Stimulated activated CD4-positive, alpha-beta T cell treated with anti-CD3 and anti-CD28 coated beads, Interleukin-1b, Interleukin-23, amount 100 ng/mL, for 48 hours (primary cell): ENCODE data around the gene SLC2A2.

Experiments used
- DNase-seq: peaks from one replicate; pipeline ENCODE4 v3.0.0-alpha.2; 2020

SLC2A2 gene

DNA sequence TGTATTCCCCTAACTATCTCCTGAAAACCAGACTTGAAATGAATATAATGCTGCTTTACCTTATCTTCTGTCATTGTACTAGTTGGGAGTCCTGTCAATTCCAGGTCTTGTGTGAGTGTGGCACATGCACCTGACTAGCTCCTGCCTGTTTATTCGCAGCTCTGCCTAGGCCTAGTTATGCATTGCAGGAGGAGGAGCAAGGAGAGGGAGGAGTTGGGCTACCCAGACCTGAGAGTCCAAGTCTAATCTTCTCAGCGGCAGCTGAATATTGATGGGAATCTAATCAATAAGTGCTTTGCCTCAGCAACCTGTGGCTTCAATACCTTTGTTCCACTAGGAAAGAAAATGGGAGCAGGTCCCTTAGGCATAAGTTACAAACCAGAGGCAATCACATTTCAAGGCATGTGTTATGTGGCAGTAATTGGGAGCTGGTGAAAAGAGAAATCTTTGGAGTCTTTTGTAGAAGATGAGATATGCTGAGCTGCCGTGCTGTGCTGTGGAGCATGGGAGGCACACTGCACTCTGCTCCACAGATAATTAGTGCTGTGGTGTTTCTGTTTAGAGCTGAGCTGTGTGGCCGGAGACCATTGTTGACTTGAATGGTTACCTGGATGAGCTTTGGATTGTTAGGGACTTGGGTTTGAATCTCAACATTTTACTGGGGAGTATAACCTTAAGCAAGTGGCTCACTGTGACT, at the start of gene SLC2A2:
Gene SLC2A2 (minus strand): TSS at position 124 of the 697 bp plus-strand sequence. CDS start 50 bp downstream, at position 74.
- no peak for DNase-seq

DNA sequence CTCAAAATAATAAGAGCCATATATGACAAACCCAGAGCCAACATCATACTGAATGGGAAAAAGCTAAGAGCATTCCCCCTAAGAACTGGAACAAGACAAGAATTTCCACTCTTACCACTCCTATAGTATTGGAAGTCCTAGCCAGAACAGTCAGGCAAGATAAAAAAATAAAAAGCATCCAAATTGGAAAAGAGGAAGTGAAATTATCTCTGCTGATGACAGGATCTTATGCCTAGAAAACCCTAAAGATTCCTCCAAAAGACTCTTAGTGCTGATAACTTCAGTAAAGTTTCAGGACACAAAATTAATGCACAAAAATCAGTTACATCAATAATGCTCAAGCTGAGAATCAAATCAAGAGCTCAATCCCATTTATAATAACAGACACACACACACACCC, 45.9 kb upstream of the SLC2A2 start:
- no peak for DNase-seq

DNA sequence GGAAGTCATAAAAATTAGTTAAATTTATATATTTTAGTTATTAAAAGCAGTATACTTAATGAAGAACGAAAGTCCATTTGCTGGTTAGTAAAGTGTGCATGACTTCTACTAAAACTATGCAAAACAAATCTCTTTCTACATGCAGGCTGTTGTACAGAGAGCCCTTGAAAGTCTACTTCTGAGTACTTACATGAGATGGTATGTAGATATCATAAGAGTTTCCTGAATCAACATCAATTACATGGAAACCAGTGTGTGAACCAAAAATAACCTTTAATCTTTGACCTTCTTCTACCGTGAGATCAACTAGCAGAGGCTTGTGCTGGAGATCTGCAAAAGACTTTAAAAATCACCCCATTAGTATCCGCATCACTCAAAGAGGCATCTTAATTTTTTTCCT, 42.1 kb upstream of the SLC2A2 start:
- no peak for DNase-seq

DNA sequence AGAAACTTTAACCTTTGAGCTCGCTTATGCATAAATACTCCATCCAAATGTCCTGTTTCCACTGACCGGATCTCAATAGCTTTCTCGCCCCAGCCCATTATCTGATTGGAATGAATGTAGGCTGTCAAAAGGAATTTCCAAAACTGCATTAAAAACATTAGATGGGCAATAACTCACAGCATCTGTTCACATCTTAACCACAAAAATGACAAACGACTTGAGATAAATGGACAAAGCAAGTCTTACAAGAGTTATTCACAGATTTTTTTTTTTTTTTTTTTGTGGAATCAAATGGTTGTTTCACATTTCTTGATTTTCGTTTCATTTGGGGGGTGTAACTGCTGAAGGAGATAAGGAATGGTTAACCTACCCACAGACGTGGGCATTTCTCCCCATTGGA, 39.7 kb upstream of the SLC2A2 start:
- DNase-seq, result no peak

DNA sequence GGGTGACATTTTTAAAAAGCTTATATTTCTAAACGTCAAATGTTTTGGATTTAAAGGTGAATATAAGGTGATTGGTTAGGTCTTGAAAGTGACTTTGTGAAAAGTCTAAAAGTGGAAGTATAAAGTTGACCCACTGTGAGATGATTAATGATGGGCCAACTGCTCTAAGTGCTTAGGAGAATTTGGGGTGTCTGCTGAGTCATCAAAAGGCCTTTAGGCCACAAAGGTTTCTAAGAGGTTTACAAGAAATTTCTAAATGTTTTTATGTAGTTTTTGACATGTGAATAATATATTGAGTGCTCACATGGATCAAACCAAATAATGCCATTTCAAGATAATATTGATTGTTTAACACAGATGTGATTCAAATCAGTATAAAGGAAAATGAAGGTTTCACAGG, 39.2 kb upstream of the SLC2A2 start:
- DNase-seq, result no peak

DNA sequence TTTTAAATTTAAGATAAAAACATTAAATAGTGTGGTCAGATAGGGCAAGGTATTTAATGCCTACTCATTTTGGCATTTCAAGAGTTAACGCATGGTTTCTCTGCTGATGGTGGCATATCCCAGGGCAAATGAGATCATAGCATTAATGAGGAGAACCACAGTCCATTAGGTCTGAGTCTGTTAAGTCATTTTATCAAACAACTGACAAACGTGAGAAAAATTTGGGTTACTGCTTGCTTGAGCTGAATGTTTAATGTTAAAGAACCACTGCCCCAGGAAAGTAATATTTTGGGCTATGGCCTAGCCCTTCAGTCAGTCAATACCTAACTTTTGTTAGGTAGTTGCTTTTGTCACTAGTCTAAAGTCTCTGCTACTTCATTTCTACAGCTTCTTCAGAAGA, 37.9 kb upstream of the SLC2A2 start:
- no peak for DNase-seq

DNA sequence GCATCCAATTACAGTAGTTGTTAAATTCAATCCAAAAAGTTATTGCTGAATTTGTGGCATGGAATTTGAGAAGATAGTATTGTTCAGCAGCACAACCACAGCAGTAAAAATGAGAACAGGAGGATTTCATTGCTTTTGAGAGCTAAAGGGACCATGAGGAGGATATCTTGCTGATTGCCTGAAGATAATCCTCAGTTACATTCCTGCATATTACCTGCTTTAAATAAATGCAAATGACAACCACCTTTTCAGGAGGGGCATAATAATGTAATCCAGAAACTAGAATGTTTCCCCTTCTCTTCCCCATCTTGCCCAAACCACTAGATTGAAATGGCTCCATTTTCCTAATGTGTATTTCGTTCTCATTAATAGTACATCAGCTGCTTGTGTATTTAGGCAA, 35.2 kb upstream of the SLC2A2 start:
- no peak for DNase-seq

DNA sequence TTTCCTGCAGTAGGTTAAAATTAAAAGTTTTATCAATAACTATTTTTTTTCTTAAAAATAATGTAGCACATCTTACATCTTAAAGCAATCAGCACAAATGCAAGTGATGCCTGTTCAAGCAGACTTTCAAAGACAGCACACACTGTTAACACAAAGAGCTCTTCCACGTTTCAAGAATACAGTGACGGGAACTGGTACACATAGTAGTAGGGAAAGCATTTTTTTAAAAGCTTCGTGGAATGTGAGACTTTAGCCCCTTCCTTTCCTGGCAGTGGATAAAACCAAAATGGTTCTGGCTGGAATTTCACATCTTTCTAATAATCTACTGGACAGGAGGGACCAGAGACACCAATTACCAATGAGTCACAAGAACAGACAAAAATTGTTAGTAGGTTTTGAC, 33.5 kb upstream of the SLC2A2 start:
- DNase-seq, result no peak

DNA sequence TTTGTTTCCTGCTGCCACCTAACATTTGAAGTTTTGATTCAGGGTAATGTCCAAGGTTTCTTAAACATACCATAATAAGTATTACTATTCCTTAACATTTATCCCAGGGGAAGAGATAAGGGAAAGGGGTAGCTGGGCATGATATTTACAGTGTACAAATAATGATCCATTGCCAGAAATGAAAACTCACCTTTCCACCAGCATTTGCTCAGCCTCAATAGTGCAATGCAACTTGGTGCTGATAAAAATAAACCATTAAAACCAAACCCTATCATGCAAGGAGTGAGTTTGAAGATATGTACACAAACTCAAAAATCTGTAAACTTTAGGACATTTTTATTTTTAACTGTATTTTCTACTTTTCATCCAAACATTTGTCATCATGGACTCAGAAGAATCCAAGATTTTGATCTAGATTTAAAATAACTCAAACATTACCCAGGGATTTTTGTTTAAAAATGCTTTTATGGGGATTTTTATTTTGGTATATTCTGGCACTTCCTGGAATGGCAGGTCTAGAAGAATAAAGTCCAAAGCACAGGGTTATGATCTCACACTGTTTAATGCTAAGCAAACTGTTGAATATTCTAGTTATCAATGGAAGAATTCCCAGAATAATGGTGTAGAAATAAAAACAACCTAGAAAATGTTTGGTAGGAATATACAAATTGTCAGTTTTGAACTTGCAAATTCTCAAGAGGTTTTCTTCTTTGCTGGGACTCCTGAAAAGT, 32.5 kb upstream of the SLC2A2 start:
- DNase-seq, result no peak

DNA sequence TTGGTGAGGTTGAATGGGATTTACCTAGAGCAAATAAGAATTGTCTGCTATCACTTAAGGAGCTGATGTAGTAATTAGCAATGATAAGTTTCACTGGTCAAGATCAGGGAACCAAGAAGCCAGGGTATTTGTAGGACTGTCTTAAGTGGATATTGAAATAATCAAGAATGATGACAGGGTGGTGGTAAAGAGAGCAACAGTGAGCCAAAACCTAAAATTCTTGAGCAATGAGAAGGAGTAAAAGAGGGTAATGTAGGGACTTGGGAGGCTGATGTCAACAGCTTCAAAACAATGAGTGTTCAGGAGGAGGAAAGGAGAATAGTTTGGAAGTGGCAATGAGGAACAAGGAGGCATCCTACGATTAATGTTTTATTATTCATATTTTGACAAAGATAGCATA, 31.5 kb upstream of the SLC2A2 start:
- no peak for DNase-seq

DNA sequence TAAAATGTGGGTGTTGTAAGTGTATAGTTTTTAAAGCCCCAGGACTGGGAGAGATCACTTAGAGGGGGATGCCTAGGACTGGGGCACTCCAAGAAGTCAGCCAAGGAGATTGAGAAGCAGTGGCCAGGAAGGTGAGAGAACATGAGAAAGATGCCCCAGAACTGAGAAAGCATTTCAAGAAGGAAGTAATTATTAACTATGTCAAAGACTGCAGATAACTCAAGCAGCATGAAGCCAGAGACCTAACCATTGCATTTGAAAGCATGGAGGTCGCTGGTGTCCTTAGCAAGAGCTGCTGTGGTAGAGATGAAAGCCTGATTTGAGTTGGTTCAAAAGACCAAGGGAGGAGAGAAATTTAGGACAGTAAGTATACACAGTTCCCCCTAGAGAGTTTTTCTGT, 30.6 kb upstream of the SLC2A2 start:
- no peak for DNase-seq

DNA sequence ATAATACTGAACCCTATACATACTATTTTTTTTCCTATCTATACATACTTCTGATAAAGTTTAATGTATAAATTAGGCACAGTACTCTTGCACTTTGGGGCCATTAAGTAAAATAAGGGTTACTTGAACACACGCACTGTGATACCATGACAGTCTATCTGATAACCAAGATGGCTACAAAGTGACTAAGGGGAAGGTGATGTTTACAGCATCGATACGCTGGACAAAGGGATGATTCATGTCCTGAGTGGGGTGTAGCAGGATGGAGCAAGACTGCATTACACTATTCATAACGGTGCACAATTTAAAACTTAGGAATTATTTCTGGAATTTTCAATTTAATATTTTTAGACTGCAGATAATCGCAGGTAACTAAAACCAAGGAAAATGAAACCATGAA, 30.0 kb upstream of the SLC2A2 start:
- DNase-seq, result no peak

DNA sequence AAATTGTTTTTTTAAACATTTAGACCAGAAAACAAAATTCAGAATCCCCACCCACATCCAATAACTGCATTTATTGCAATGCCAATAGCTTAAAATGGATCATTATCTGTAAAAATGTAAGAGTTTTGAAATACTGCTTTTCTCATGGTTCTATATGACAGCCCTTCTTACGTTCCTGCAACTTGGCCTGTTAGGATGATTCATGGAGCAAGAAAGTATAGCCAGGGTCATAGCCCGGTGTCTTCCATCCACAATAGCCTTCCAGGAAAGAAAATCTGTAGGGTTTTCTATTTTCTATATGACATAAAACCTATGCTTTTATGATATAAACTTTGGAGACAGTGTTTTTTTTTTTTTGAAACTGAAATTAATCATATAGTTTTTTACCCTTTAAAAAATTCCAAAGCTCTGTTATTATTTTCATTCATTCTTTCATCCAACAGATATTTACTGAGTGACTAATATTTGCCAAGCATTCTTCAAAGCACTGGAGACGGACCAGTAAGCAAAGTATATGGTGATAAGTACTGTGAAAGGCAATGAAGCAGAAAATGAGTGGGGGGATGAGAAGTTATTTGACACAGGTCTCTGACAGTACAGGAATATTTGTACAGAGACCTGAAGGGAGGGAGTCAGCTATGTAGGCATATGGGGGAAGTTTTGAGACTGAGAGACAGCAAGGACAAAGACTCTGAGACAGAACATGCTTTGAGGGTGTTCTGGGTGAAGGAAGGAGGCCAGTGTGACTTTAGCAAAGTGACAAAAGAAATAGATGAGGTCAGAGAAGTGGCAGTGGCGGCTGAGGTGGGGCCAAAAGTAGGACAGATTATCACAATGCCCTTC, 29.0 kb upstream of the SLC2A2 start:
- DNase-seq, result no peak

DNA sequence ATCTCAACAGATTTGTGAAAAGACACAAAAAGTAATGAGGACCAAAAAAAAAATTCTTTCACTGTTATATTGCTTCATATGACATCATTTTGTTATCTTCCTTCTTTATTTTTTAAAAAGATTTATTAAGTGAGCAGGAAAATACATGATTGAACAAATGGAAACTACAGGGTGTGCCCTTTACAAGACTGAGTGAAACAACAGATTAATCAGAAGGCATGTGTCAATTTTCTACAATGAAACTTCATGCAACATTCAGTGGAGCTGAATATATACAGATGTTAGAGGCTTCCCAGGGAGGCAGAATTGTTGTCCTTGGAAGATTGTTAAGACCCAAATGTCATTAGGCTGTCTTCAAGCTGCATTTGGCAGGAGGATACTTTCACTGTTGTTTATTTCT, 28.4 kb upstream of the SLC2A2 start:
- no peak for DNase-seq

DNA sequence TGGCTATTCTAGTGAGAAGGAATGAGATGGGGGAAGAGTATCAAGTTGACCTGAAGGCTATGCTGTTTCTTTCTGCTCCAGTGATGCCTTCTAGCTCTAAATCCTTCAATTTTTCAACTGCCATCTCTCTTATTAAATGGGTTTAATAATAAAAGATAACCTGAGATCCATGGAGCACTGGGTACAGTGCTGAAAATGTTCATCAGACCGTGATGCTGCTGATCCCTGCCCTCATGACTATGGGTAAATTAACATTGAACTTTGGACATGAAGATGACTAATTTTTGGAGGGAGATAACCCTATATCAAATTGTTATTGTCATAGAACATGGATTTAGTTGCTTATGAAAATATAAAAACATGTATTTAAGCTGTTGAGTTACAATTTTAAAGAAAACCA, 27.7 kb upstream of the SLC2A2 start:
- DNase-seq, result no peak

DNA sequence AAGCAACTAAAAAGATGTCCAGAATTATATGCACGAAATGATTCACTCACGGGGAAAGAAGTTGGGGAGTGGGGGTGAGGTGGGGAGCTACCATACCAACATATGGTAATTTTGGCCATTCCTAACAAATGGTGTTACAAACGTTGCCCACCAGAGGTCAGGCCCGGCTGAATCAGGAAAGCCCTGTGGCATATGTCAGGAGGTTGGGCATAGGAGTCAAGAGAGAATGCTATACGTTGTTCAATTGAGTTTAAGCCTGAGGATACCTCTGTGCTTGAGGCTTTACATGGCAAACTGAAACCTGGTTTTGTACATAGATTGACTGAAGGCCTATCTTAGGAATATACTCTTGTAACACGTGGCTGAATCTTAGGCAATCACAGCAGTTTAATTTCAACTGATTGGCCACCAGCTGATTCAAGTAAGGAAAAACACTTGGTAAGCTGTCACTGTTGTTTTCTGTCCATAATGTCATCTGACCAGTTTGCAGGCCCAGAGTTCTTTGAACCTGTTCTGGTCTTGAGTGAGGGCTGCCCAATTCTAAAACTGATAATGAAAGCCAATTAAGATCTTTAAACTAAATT, 23.4 kb upstream of the SLC2A2 start:
- peak; percentile 42 for DNase-seq

DNA sequence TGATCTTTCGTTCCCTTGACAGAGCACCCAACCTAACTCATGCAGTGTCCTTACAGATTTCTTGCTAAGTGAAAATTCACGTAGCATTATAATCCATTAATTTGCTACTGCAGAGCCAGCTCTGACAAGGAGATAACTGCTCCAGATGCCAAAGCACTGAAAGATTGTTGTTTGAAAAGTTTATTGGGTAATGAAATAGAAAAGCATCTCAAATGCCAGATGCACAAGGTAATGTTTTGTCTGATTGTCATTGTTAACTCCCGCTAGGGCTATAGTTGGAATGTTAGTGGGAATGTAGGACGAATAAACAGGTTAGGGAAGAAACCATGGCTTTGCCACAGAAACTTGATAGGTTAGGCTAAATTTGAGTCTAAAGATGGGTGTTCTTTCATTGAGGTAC, 20.2 kb upstream of the SLC2A2 start:
- no peak for DNase-seq

DNA sequence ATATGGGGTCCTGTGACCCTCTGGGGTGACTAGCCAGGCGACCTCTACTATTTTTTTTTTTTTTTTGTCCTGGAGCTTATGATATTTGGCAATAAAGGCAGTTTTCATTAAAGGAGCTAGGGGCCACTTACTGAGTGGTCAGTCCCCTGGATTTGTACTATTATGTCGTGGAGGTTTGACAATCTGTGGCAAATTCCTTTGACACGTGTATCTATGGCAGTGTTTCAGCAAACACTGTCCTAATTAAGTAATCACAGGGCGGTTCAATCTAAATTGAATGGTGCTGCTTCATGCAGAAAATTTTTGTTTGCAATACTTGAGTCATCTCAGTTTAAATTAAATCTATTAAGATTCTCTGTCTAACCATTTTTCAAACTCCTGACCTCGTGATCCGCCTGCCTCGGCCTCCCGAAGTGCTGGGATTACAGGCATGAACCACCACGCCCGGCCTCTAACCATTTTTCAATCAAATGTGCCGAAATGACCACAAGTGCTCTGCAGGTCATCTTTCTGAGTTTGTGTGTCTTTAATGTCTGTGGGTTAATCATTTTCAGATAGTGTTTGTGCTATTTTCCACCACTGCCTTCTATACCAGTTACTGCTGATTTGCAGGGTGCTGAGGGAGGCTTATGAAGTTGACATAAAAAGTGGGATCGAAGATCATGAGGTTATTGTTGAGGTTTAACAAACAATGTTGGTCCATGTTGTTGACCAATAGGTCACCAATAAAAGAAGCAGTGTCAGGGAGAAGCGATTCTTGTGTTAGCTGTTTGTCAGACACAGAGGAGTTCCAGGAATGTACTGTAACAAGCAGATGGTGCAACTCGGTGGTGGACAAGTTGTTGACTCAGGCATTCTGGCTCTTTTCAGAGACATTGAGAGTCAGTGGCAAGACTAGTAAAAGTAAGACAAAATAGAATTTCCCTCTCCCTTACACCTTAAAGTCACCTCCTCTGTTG, 18.6 kb upstream of the SLC2A2 start:
- no peak for DNase-seq

DNA sequence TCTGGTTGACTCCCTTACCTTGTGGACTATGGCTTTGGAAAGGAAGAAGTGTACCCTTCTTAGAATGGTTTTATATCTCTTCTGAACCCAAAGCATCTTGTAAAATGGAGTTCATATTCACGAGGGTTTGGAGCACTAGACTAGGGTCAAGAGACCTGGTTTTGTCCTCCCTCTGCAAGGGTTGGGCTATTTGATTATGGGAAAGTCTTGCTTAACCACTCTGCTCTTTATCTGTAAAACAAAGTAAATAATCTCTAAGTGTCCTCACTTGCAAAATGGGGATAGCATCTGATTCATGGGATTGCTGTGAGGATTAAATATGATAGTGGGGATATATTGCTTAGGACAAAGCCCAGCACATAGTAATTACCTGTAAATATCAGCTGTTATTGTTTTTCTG, 17.9 kb upstream of the SLC2A2 start:
- DNase-seq, result no peak

DNA sequence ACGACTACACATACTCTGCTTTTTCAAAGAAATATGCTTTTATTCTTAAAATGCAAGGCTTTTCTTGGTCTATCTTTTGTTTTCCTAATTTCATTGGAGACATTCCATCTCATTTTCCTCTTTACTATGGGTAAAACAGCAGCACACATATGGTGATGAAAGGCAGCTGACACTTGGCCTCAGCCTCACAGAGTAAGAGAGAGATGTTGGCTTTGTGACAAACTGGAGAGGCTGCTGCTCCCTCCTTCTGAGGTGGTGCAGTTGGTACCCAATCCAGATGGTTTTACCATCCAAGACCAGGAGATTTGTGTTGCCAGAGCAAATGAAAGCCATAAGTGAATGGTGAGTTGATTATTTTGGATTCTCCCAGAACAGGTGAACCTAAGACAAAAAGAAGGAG, 13.2 kb upstream of the SLC2A2 start:
- DNase-seq, result no peak

DNA sequence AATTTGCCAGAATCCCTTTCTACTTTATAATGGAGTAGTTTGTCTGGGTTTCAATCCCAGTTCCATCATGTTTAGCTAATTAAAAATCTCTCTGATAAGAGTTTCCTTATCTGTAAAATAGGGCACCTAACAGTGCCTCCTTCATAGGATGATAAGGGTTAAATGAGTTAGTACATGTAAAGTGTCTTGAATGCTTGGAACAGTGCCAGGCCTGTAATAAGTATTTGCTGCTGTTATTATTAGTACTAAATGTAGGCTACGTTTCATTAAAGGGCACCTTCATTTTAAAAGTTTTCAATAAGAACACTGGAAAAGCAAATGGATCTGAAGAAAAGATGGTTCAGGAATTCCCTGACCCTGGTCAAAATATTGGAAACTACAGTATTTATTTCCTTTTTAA, 11.8 kb upstream of the SLC2A2 start:
- no peak for DNase-seq

DNA sequence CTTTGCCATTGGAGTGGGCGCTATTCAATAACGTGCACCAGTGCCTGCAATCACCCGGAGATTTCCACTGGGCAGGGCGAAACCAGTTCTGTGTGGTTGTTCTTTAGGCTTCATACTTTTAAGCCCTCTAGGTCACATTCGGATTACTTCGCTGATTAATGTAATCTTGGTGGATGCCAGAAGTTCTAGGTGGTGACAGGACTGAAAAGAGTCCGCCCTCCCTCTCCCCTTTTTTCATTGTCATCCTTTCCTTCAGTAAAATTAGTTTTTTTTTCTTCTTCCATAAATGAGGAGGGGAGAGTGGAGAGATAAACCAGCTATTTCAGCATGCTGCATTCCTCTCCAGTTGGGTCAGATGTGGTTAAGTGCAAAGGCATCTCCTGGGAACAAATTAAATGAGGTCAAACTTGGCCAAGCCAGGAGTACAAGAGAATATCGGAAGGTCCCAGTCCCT, 2.3 kb upstream of the SLC2A2 start:
- no peak for DNase-seq
